MCF 10A (cell line): ENCODE data around the gene KCNK4. TPM values are rescaled to one million over a fixed set of nuclear protein-coding genes. Genes with fewer than 3 reads are reported as not detected.
"Not testable (repeated sequence)": the region's sequence is repeated elsewhere in the genome, so short reads cannot be mapped to it uniquely, and the experiment has no call there.

Source experiments
- BruUV-seq: library from RNA; stranded (reverse); fragments of 400-500 nt; replicated peaks from 2 replicates; lab custom pipeline; 2021; lab: Mats Ljungman, UMichigan
- CTCF ChIA-PET: fragments of 300-600 bp; sonication (Branson Sonifier 250); formaldehyde crosslinking; extraction: SDS; loops from one replicate; lab custom pipeline; 2021; ENCODE audit warnings: antibody characterized with exemption, inconsistent platforms; lab: Yijun Ruan, JAX
- POLR2A ChIA-PET: fragments of 300-600, 350-650 bp; sonication (Branson Sonifier 250); formaldehyde crosslinking; extraction: SDS; loops from one replicate; lab custom pipeline; 2020; ENCODE audit warnings: antibody characterized with exemption, inconsistent platforms; lab: Yijun Ruan, JAX
- DNase-seq: peaks from one replicate; pipeline ENCODE4 v3.0.0-alpha.2; 2018; ENCODE audit not compliant: unreplicated experiment
- H3K27ac Mint-ChIP-seq: one replicate; pipeline ENCODE4 v1.8.0; 2022; ENCODE audit warnings: mild to moderate bottlenecking, low read depth, mixed read lengths; ENCODE audit not compliant: unreplicated experiment
- H3K27me3 Mint-ChIP-seq: one replicate; pipeline ENCODE4 v1.8.0; 2022; ENCODE audit warnings: mixed read lengths; ENCODE audit not compliant: insufficient read depth, unreplicated experiment
- H3K36me3 Mint-ChIP-seq: one replicate; pipeline ENCODE4 v1.8.0; 2022; ENCODE audit warnings: mild to moderate bottlenecking, moderate library complexity, mixed read lengths; ENCODE audit not compliant: insufficient read depth, unreplicated experiment
- H3K4me1 Mint-ChIP-seq: one replicate; pipeline ENCODE4 v1.8.0; 2022; ENCODE audit warnings: mixed read lengths; ENCODE audit not compliant: insufficient read depth, unreplicated experiment
- H3K4me3 Mint-ChIP-seq: one replicate; pipeline ENCODE4 v1.8.0; 2022; ENCODE audit warnings: mild to moderate bottlenecking, moderate library complexity, mixed read lengths; ENCODE audit not compliant: unreplicated experiment
- H3K9me3 Mint-ChIP-seq: one replicate; pipeline ENCODE4 v1.8.0; 2022; ENCODE audit warnings: mixed read lengths; ENCODE audit not compliant: unreplicated experiment
- intact Hi-C: fragments of 100-400 bp; cut with micrococcal nuclease; formaldehyde crosslinking; loops from 2 replicates; pipeline ENCODE4 v1.14.1; 2022
- total RNA-seq: library from RNA; stranded (reverse); gene quantifications from 2 replicates; pipeline ENCODE4 v1.2.3, GENCODE V29; 2022
- TF ChIP-seq, protein P1 (sequence below): fragments of 200-600 bp; IDR thresholded peaks from one replicate; pipeline ENCODE4 v1.8.0; 2022; ENCODE audit warnings: antibody characterized with exemption, mild to moderate bottlenecking; ENCODE audit not compliant: unreplicated experiment

KCNK4 gene
- total RNA-seq, 1 experiment from 2014 or later, result not detected

- peak overlapping the region; percentile 70 for H3K27ac Mint-ChIP-seq
- ChIA-PET POLR2A (interaction anchor here (0.6 to 10.8 kb wide), 8 partner anchors 13 to 1413 kb away, joined by 3 to 122 read pairs (median 16); partner anchors contain the start of genes CATSPERZ, DNAJC4, ESRRA and NUDT22), CTCF (interaction anchor here (0.6 to 3.1 kb wide), 6 partner anchors 8 to 74 kb away, joined by 3 to 27 read pairs (median 8); partner anchors contain the start of genes CATSPERZ, ESRRA, FERMT3 and PLCB3)
- DNase-seq, result no peak
- TF ChIP-seq, protein P1, sequence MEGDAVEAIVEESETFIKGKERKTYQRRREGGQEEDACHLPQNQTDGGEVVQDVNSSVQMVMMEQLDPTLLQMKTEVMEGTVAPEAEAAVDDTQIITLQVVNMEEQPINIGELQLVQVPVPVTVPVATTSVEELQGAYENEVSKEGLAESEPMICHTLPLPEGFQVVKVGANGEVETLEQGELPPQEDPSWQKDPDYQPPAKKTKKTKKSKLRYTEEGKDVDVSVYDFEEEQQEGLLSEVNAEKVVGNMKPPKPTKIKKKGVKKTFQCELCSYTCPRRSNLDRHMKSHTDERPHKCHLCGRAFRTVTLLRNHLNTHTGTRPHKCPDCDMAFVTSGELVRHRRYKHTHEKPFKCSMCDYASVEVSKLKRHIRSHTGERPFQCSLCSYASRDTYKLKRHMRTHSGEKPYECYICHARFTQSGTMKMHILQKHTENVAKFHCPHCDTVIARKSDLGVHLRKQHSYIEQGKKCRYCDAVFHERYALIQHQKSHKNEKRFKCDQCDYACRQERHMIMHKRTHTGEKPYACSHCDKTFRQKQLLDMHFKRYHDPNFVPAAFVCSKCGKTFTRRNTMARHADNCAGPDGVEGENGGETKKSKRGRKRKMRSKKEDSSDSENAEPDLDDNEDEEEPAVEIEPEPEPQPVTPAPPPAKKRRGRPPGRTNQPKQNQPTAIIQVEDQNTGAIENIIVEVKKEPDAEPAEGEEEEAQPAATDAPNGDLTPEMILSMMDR, result no peak
- no peaks in the 10 kb centered on the region for H3K9me3 Mint-ChIP-seq
- H3K27me3 Mint-ChIP-seq, result no peaks in the 10 kb centered on the region
- peaks cover 25% of the 10 kb centered on the region for H3K4me1 Mint-ChIP-seq
- H3K4me3 Mint-ChIP-seq, result peak overlapping the region; percentile 93
- BruUV-seq, result no TSS peak
- intact Hi-C loops, result no loop called here
- peaks cover 37% of the 10 kb centered on the region for H3K36me3 Mint-ChIP-seq
Measured at GRCh38 chr11:64244107-64244506, 47.0 kb upstream of the KCNK4 start.

DNA sequence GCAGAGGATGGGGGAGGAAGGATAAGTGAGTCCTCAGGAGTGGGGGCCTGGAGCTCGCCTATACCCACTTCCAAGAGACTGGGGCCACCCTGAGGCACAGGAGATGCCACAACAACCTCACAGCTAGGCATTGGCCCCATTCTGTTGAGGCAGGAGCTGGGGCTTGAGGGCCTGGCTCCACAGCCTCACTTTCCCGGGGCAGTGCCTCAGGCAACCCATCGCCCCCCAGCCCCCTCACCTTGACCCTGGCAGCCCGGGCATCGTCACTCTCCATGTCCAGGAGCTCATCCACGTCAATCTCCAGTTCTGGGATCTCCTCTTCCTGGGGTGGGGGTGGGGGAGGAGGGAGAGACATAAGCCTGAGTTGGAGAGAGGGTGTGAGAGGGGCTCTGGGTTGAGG, 46.1 kb upstream of the KCNK4 start:
- Mint-ChIP-seq H3K4me1 (peaks cover 20% of the 10 kb centered on the region), H3K27ac (peak overlapping the region; percentile 69), H3K36me3 (peaks cover 31% of the 10 kb centered on the region), H3K27me3 (no peaks in the 10 kb centered on the region), H3K4me3 (peak overlapping the region; percentile 93), H3K9me3 (no peaks in the 10 kb centered on the region)
- CTCF ChIA-PET, result interaction anchor here (0.6 to 3.1 kb wide), 10 partner anchors 9 to 311 kb away, joined by 3 to 27 read pairs (median 4); partner anchors contain the start of genes CATSPERZ, ESRRA and FERMT3
- intact Hi-C loops, result no loop called here
- POLR2A ChIA-PET, result interaction anchor here (0.6 to 10.8 kb wide), 22 partner anchors 11 to 1698 kb away, joined by 3 to 122 read pairs (median 9); partner anchors contain the start of genes AHNAK, BAD, CATSPERZ and DNAJC4
- no peak for DNase-seq
- TF ChIP-seq, protein P1, result no peak
- no TSS peak for BruUV-seq

DNA sequence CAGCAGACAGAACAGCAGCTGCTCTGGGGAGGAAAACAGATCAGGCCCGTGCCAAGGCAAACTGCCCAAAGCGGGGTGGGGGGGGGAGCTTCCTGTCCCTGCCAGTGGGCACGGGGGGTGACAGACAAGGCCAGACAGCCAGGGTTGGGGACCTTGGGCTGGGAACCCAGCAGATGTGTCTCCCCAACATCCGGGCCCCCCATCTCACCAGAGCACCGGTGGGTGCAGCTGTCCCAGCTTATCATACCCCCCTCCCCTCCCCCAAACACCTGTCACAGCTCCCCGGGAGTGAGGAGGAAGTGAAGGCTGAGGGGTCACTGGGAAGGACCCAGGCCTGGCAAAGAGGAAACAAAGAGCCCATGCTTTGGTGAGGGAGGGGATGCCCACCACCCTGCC, 45.7 kb upstream of the KCNK4 start:
- intact Hi-C loops, result no loop called here
- BruUV-seq, result no TSS peak
- POLR2A ChIA-PET, result interaction anchor here (0.6 to 10.8 kb wide), 22 partner anchors 11 to 1698 kb away, joined by 3 to 122 read pairs (median 6); partner anchors contain the start of genes AHNAK, BAD, CATSPERZ and DNAJC4
- Mint-ChIP-seq H3K9me3 (no peaks in the 10 kb centered on the region), H3K27ac (peak overlapping the region; percentile 69), H3K4me1 (peaks cover 16% of the 10 kb centered on the region), H3K36me3 (peaks cover 27% of the 10 kb centered on the region), H3K27me3 (no peaks in the 10 kb centered on the region), H3K4me3 (peak overlapping the region; percentile 93)
- CTCF ChIA-PET, result interaction anchor here (0.6 to 3.1 kb wide), 11 partner anchors 10 to 404 kb away, joined by 3 to 27 read pairs (median 4); partner anchors contain the start of genes CATSPERZ, ESRRA and FERMT3
- TF ChIP-seq, protein P1, result no peak
- peak; percentile 53 for DNase-seq

- Mint-ChIP-seq H3K9me3 (no peaks in the 10 kb centered on the region), H3K27ac (peak overlapping the region; percentile 69), H3K4me3 (peak overlapping the region; percentile 93), H3K36me3 (peaks cover 27% of the 10 kb centered on the region), H3K27me3 (no peaks in the 10 kb centered on the region), H3K4me1 (peaks cover 15% of the 10 kb centered on the region)
- intact Hi-C loops, result loop anchor here (2.0 kb wide), 1 partner anchor 59 kb away; the partner anchor contains the start of gene ESRRA
- TF ChIP-seq, protein P1, result no peak
- peak; percentile 97 for DNase-seq
- BruUV-seq, result TSS peak; percentile 45
- ChIA-PET POLR2A (interaction anchor here (0.6 to 10.8 kb wide), 23 partner anchors 8 to 1699 kb away, joined by 3 to 122 read pairs (median 7); partner anchors contain the start of genes AHNAK, BAD, CATSPERZ and DNAJC4), CTCF (interaction anchor here (0.6 to 3.1 kb wide), 12 partner anchors 10 to 404 kb away, joined by 3 to 27 read pairs (median 3); partner anchors contain the start of genes CATSPERZ and ESRRA)
Measured at GRCh38 chr11:64245797-64246620, 45.1 kb upstream of the KCNK4 start.

GRCh38 chr11:64246621-64246870, 44.6 kb upstream of the KCNK4 start:
- peaks cover 27% of the 10 kb centered on the region for H3K36me3 Mint-ChIP-seq
- not testable (repeated sequence) for DNase-seq, BruUV-seq

More at GRCh38 chr11:64246621-64246870, 44.6 kb upstream of the KCNK4 start:
- POLR2A ChIA-PET, result interaction anchor here (0.9 to 10.8 kb wide), 18 partner anchors 8 to 1699 kb away, joined by 3 to 122 read pairs (median 10); partner anchors contain the start of genes AHNAK, BAD, CATSPERZ and DNAJC4
- CTCF ChIA-PET, result interaction anchor here (0.6 to 1.6 kb wide), 3 partner anchors 22 to 108 kb away, joined by 3 to 4 read pairs (median 3); no protein-coding TSS in a partner anchor
- intact Hi-C loops, result loop anchor here (2.0 kb wide), 1 partner anchor 58 kb away; the partner anchor contains the start of gene ESRRA
- H3K4me1 Mint-ChIP-seq, result peaks cover 15% of the 10 kb centered on the region
- peak overlapping the region; percentile 63 for H3K27ac Mint-ChIP-seq
- H3K27me3 Mint-ChIP-seq, H3K9me3 Mint-ChIP-seq: not testable (repeated sequence)
- peak overlapping the region; percentile 93 for H3K4me3 Mint-ChIP-seq
